HG02852 (cell line): ENCODE measurements around the gene NAV2.

Experiments
- ATAC-seq: cut with Tn5 transposase; IDR thresholded peaks from one replicate; pipeline ENCODE4 v1.9.1; 2021; ENCODE audit warnings: mild to moderate bottlenecking, moderate library complexity; ENCODE audit not compliant: unreplicated experiment

Gene NAV2

GRCh38 chr11:19827399-19828135 lies 114.9 kb downstream of the NAV2 start:
- no peak for ATAC-seq

DNA sequence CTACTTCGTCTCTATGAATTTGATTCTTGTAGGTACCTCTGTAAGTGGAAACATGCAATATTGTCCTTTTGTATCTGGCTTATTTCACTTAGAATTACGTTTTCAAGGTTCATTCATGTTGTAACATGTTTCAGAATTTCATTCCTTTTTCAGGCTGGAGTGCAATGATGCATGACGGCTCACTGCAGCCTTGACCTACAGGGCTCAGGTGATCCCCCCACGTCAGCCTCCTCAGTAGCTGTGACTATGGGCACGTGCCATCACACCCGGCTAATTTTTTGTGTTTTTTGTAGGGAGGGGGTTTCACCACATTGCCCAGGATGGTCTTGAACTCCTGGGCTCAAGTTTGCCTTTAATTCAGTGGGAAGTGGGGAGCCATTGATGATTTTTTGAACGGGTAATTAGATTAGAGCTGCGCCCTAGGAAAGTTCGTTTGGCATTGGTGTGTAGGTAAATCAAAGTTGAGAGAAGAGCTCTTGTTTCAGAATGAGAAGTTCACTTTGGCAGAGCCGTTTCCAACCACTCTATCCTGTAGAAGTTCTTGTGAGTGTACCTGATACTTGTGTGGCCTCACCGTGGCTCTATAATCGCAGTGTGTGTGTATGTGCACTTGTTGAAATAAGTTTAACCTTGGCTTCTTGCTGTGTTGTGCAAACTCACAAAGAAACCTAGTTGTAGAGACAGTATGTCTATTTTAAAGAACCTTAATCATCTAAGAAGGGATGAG lies 115.9 kb downstream of the NAV2 start:
- ATAC-seq, result no peak

DNA sequence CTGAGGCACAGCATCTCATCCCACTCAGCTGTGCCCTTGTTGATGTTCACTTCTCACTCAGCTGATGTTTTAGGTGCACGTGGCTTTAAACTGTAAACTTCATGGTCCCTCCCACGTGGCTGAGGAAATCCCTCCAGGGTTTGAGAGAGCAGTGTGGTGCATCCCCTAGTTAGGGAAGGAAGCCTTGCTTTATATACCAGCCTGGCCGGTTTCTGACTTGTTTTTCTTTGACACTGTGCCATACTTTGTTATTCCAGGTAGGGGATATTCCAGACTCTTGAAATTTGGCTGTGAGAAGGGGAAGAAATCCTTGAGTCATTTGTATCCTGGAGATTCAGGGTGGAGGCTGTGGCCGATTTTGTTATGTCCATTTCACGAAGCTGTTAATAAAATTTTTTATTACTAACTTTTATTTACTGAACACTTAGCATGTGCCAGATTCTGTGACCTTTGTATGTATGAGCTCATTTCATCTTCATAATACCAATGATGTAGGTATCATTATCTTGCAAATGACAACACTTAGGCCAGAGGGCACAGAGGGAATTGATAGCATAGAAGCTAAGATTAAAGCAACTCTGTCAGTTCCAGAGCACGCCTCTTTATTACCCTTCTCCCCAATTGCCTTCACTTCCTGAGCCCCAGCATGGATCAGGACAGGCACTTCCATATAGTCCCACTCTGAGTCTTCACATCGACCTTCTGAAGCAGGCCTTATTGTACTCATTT lies 116.6 kb downstream of the NAV2 start:
- no peak for ATAC-seq

DNA sequence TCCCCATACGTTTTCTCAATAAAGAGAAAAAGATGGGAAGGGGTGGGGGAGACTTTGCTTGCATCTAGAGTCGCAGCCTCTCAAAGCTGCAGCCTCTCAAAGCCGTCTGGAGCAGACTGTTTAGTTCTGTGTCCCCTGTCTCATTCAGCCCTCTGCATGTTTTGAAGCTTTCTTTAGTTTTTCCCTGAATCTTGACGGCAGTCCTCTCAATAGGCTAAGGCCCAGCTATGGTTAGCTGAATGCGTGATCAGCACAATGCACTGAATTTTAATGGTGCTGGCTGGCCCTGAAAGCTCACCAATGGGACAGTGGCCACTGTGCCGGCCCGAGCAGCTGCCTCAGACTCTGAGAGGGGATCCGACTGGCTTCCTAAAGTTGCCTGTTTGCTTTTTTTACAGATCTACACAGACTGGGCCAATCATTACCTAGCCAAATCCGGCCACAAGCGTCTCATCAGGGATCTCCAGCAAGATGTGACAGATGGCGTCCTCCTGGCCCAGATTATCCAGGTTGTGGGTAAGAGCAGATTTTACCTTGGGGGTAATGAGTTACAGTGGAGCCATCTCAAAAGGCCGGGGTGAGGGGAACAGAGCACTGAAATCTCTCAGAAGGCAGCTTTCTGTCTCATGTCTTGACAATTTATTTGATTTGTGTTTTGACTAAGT lies 119.6 kb downstream of the NAV2 start:
- ATAC-seq, result no peak

DNA sequence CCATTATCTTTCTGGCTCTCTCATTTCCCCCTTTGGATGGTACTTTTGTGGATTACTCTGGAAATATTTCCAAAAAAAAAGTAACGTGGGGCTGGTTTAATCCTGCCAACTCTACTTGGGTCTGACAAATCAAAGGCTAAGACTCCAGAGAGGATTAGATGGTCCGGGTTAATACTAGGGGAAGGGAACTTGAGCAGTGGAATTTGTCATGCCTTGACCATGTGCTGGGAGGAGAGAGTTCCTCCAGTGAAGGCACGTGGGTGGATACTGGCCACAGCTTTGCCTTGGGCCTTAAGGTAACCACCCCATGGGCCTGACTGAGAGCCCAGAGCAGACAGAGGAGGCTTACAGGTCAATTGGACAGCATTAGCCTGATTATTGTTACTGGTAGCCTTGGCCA lies 120.3 kb downstream of the NAV2 start:
- no peak for ATAC-seq

GRCh38 chr11:19834771-19835170 lies 122.1 kb downstream of the NAV2 start:
- ATAC-seq, result no peak

- no peak for ATAC-seq
Measured at GRCh38 chr11:19836666-19837065, 124.0 kb downstream of the NAV2 start.

- no peak for ATAC-seq
Measured at GRCh38 chr11:19838994-19839768, 126.5 kb downstream of the NAV2 start.

GRCh38 chr11:19840961-19841360 lies 128.3 kb downstream of the NAV2 start:
- no peak for ATAC-seq

DNA sequence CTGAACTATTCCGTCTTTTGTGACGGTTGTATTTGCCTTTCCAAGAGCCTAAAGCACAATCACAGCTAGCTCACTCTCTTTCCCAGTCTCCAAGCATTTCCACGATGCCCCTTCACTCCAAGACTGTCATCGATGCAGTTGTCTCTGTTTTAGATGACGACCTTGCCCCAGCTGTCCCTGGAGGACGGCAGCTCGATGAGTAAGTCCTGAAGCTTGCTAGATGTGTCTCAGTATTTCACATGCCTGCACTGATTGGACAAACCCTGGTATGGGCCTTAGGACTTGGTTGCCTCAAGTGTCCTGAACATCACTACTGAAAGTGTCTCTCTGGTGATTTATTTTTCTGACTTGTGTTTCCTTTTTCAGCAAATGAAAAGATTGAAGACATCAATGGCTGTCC lies 129.9 kb downstream of the NAV2 start:
- no peak for ATAC-seq

GRCh38 chr11:19843079-19843478 lies 130.4 kb downstream of the NAV2 start:
- no peak for ATAC-seq

DNA sequence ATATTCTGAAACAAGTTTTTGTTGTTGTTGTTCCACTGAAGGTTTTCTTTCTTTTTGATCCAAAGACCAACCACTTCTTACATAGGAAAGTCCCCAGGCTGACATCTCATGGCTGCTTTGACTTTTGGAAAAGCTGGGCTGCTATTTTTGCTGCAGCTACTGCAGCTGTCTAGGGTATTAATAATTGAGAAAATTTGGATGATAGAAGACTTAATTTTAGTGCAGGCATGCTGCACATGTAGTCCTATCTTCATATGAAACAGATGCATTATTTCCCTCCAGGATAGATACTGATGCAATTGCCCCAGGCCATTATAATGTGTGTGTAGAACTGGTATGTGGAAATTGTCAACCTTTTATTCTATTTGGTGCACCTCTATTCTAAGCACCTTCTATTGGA lies 131.4 kb downstream of the NAV2 start:
- no peak for ATAC-seq

- no peak for ATAC-seq
Measured at GRCh38 chr11:19844806-19845205, 132.2 kb downstream of the NAV2 start.

DNA sequence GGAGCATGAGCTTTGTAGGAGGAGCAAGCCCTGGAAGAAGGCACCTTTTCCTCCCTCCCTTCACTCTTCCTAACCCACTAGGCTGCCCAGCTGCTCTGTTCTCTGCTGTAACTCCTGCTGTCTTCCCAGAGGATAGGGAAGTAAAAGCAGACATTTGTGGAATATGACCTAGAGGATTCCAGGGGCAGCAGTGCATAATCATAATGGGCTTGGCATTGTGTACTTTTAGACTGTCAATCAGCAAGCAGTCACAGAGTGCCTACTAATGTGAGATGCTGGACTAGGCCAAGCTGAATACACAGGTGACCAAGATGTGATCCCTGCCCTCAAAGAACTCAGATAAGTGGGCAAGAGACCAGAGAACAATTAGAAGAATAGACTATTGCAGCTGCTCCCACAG lies 133.0 kb downstream of the NAV2 start:
- no peak for ATAC-seq

- ATAC-seq, result no peak
Measured at GRCh38 chr11:19846654-19847305, 134.1 kb downstream of the NAV2 start.

- ATAC-seq, result no peak
Measured at GRCh38 chr11:19848219-19848618, 135.6 kb downstream of the NAV2 start.

GRCh38 chr11:19849107-19849789 lies 136.6 kb downstream of the NAV2 start:
- no peak for ATAC-seq

DNA sequence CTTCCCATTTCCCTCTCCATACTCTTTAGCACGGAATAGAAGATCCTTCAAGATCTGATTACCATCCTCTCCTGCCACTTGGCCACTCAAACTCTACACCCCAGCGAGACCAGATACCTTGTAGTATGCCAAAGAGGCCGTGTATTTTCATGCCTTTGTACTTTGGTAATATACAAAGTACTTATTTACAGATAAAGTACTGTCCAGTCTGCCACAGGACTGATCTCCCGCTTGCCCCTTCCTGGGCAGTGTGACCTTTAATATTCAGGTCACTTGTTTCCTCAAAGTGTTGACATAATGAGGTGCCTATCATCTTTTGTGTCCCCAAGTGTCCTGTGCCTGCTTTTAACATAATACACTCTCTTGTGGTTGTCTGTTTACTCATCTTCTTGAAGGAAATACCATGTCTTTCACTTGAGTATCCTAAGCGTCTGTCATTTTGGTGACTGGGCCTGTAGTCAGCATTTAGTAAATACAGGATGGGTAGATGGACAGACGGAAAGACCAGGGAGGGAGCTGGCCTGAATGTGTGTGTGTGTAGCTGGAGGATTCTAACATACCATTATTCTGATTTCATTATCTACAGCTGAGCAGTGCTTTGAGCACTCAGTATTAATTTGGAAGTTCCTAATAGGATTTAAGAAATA lies 137.4 kb downstream of the NAV2 start:
- no peak for ATAC-seq

DNA sequence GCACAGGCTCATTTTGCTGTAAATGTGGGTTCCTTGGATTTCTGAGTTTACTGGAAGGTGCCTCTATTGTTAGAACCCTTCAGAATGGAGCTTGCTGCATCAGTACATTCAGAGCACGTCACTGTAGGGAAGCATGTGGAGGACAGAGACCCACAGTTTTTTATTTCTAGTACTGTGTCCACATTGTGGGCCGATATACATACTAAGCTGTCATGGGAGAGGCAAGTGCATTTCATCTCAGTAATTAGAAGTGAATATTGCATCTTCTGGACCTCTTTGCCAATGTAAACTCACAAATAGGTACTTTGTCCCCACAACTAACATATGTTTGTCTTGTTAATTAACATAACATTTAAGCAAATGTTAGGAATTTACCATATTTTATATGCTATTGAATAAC lies 139.7 kb downstream of the NAV2 start:
- ATAC-seq, result no peak
